Calu3 (cell line): Measurements from ENCODE around the gene MTCL3.

Experiments used
- BruUV-seq: library from RNA; stranded (reverse); fragments of 400-500 nt; replicated peaks from 2 replicates; lab custom pipeline; 2021; lab: Mats Ljungman, UMichigan
- CTCF ChIA-PET: fragments of 300-600 bp; sonication (Branson Sonifier 250); formaldehyde crosslinking; loops from one replicate; lab custom pipeline; 2022; ENCODE audit warnings: antibody characterized with exemption; lab: Charles Lee
- DNase-seq: peaks from one replicate; pipeline ENCODE4 v3.0.0; 2022
- H3K27ac Mint-ChIP-seq: one replicate; pipeline ENCODE4 v1.8.0; 2022; ENCODE audit warnings: mixed read lengths; ENCODE audit not compliant: unreplicated experiment
- H3K27me3 Mint-ChIP-seq: one replicate; pipeline ENCODE4 v1.8.0; 2022; ENCODE audit warnings: mixed read lengths; ENCODE audit not compliant: unreplicated experiment
- H3K36me3 Mint-ChIP-seq: one replicate; pipeline ENCODE4 v1.8.0; 2022; ENCODE audit warnings: mild to moderate bottlenecking, moderate library complexity, mixed read lengths; ENCODE audit not compliant: insufficient read depth, unreplicated experiment
- H3K4me1 Mint-ChIP-seq: one replicate; pipeline ENCODE4 v1.8.0; 2022; ENCODE audit warnings: mild to moderate bottlenecking, low read depth, mixed read lengths; ENCODE audit not compliant: unreplicated experiment
- H3K4me3 Mint-ChIP-seq: one replicate; pipeline ENCODE4 v1.8.0; 2022; ENCODE audit warnings: mild to moderate bottlenecking, low read depth, moderate library complexity, mixed read lengths; ENCODE audit not compliant: unreplicated experiment
- H3K9me3 Mint-ChIP-seq: one replicate; pipeline ENCODE4 v1.8.0; 2022; ENCODE audit warnings: low read depth, mixed read lengths; ENCODE audit not compliant: unreplicated experiment
- CTCF ChIP-seq: fragments of 200-600 bp; IDR thresholded peaks from one replicate; pipeline ENCODE4 v1.8.0; 2022; ENCODE audit warnings: antibody characterized with exemption; ENCODE audit not compliant: unreplicated experiment
- intact Hi-C: fragments of 100-400 bp; cut with micrococcal nuclease; formaldehyde crosslinking; loops from one replicate; pipeline ENCODE4 v1.10.0; 2022; ENCODE audit not compliant: unreplicated experiment

Gene MTCL3

GRCh38 chr6:127515794-127516661, 3.1 kb downstream of the MTCL3 start:
- intact Hi-C loops, result loop anchor here (5.0 kb wide), 1 partner anchor 34 kb away; no protein-coding TSS in a partner anchor
- Mint-ChIP-seq H3K27ac (no peak overlapping the region), H3K4me3 (peak overlapping the region; percentile 75), H3K27me3 (peaks cover 22% of the 10 kb centered on the region), H3K9me3 (no peaks in the 10 kb centered on the region), H3K4me1 (no peaks in the 10 kb centered on the region), H3K36me3 (peaks cover 19% of the 10 kb centered on the region)
- no TSS peak for BruUV-seq
- CTCF ChIA-PET, result interaction anchor here (0.7 to 2.2 kb wide), 9 partner anchors 8 to 49 kb away, joined by 3 to 10 read pairs (median 5); no protein-coding TSS in a partner anchor
- TF ChIP-seq CTCF, result peak; percentile 10
- peak; percentile 33 for DNase-seq

DNA sequence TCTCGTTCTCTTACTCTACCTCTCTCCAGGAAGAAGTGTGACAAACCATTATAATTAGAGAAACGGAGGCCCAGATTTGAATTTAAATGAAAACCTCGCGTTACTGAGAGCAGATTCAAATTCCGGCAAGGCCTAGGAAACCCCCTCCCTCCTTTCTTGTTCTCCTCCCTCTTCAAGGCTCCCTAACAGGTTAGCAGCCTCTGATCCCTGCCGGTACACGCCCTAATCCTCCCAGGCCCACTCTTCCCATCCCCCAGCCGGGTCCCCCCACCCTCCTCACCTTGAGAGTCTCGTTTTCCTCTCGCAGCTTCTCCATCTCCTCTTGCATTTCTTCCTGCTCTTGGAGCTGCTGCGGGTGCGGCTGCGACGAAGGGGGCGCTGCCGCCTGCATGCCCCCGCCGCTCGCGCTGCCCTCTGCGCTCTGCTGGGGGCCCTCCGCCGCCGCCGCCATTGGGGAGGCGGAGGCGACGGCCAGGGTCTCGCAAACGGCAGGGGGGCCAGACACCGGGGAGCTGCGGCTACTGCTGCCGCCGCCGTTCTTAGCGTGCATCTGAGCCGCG, 3.8 kb downstream of the MTCL3 start:
- Mint-ChIP-seq H3K36me3 (peaks cover 19% of the 10 kb centered on the region), H3K9me3 (no peaks in the 10 kb centered on the region), H3K4me1 (no peaks in the 10 kb centered on the region), H3K27ac (no peak overlapping the region), H3K4me3 (peak overlapping the region; percentile 75), H3K27me3 (peaks cover 22% of the 10 kb centered on the region)
- BruUV-seq, result no TSS peak
- peak; percentile 17 for TF ChIP-seq CTCF
- CTCF ChIA-PET, result interaction anchor here (0.7 to 2.2 kb wide), 7 partner anchors 9 to 49 kb away, joined by 3 to 10 read pairs (median 5); no protein-coding TSS in a partner anchor
- DNase-seq, result no peak
- intact Hi-C loops, result loop anchor here (5.0 kb wide), 1 partner anchor 33 kb away; no protein-coding TSS in a partner anchor

DNA sequence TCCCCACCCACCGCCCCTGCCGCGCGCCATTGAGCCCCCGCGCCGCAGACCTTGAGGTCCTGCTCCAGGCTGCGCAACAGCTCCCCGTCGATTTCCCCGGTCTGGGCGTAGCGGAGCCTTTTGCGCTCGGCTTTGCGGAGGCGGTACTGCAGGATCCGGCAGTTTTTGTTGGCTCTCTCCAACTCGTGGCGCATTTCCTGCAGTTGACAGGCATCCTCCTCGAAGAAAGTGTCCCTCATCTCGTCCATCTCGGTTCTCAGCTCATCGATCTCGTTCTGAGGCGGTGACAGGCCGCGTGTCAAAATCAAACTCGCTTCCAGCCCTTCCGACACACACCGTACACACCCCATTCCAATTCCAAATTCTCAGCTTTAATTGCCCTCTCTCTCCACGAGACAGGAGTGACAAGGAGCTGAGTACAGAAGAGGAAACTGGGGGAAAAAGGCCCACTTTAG, 4.3 kb downstream of the MTCL3 start:
- Mint-ChIP-seq H3K4me3 (peak overlapping the region; percentile 75), H3K9me3 (no peaks in the 10 kb centered on the region), H3K36me3 (peaks cover 19% of the 10 kb centered on the region), H3K27ac (no peak overlapping the region), H3K4me1 (no peaks in the 10 kb centered on the region), H3K27me3 (peaks cover 22% of the 10 kb centered on the region)
- TF ChIP-seq CTCF, result no peak
- CTCF ChIA-PET, result interaction anchor here (2.2 kb wide), 1 partner anchor 48 kb away, joined by 10 read pairs; no protein-coding TSS in a partner anchor
- intact Hi-C loops, result loop anchor here (5.0 kb wide), 1 partner anchor 32 kb away; no protein-coding TSS in a partner anchor
- no peak for DNase-seq
- no TSS peak for BruUV-seq

GRCh38 chr6:127514179-127514772, 4.9 kb downstream of the MTCL3 start:
- no TSS peak for BruUV-seq
- Mint-ChIP-seq H3K27ac (no peak overlapping the region), H3K36me3 (peaks cover 19% of the 10 kb centered on the region), H3K27me3 (peaks cover 22% of the 10 kb centered on the region), H3K9me3 (no peaks in the 10 kb centered on the region), H3K4me3 (peak overlapping the region; percentile 75), H3K4me1 (no peaks in the 10 kb centered on the region)
- TF ChIP-seq CTCF, result no peak
- CTCF ChIA-PET, result no interaction called here
- intact Hi-C loops, result no loop called here
- no peak for DNase-seq
